A549 treated with AZD9567 at 1 μM for 4 hours (cell line): ENCODE data around the gene IFRD1. TPM values are rescaled to one million over a fixed set of nuclear protein-coding genes. Genes with fewer than 3 reads are reported as not detected.

Source experiments
- total RNA-seq: library from RNA; stranded (reverse); fragments of 200-300 nt; extraction: Qiagen RNA extraction; gene quantifications from 5 replicates; pipeline ENCODE4 v1.2.3, GENCODE V29; 2022; ENCODE audit not compliant: insufficient read depth

IFRD1 gene
- 31.9 to 41.7 TPM (median 35.4 TPM) in 5 replicates for total RNA-seq

DNA sequence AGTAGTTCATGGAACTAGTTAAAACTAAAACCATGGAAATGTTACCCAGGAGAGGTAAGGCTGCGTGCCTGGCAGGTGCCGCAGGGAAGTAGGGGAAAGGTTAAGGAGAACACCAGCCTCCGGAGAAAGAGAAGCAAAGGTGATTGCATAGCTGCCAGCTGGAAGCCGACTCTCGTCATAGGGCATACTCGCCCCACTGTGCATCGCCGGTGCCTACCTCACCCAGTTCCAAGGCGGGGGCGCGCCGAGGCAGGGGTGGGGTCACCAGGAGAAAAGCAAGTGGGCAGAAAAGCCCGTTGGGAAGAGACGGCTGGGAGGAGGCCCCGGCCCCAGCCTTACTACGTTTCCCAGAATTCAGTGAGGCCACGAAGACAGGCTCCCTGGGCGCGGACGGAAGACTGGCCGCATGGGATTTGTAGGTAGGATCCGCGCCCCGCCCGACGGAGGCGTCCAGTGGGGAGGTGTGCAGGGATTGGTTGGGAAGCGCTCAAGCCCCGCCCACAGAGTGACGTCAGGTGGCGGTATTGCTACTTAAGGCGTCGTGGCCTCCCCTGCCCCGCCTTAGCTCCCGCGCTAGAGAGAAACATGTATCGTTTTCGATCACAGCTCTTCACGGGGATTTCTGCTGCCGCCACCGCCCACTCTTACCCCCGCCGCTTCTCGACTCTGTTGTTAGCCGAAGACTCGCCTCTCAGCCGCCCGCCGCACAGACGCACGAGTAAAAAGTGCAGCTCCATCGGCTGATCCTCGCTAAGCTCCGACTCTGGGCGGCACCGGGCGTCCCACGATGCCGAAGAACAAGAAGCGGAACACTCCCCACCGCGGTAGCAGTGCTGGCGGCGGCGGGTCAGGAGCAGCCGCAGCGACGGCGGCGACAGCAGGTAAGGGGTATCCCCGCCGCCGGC is at the start of gene IFRD1:
IFRD1 (plus strand) TSS at position 559 of the 905 bp plus-strand sequence; CDS start at position 788, 229 bp downstream.

Other genes starting within 250 kb of the IFRD1 start
- gene DOCK4, start 244.1 kb upstream of the IFRD1 start, total RNA-seq, result 4.3 to 18.3 TPM (median 6.1 TPM) in 5 replicates
- 11.3 to 17.3 TPM (median 14.3 TPM) in 5 replicates for gene ZNF277, start 243.8 kb upstream of the IFRD1 start, total RNA-seq
- 1.0 to 1.7 TPM (median 1.4 TPM) in 4 of 5 replicates, not detected in the other for gene LSMEM1, start 30.5 kb downstream of the IFRD1 start, total RNA-seq